ENCODE data around the gene PELI1.

PELI1 gene

GRCh38 chr2:64144057-64145013 lies at the start of gene PELI1:
Gene PELI1, minus strand, starts transcription at chr2:64144420. Its CDS starts 36,110 bp downstream, at chr2:64108310.
- no peak for FAIRE-seq

GRCh38 chr2:64193491-64193890 lies 49.3 kb upstream of the PELI1 start:
- FAIRE-seq, result no peak

GRCh38 chr2:64192664-64193105 lies 48.5 kb upstream of the PELI1 start:
- FAIRE-seq, result no peak

GRCh38 chr2:64192125-64192479 lies 47.9 kb upstream of the PELI1 start:
- FAIRE-seq, result no peak

GRCh38 chr2:64189586-64189985 lies 45.4 kb upstream of the PELI1 start:
- no peak for FAIRE-seq

- no peak for FAIRE-seq
Measured at GRCh38 chr2:64189167-64189566, 44.9 kb upstream of the PELI1 start.

- FAIRE-seq, result no peak
Measured at GRCh38 chr2:64186699-64187605, 42.7 kb upstream of the PELI1 start.

GRCh38 chr2:64179582-64180321 lies 35.5 kb upstream of the PELI1 start:
- no peak for FAIRE-seq

GRCh38 chr2:64177315-64177714 lies 33.1 kb upstream of the PELI1 start:
- peak; percentile 21 for FAIRE-seq

- FAIRE-seq, result no peak
Measured at GRCh38 chr2:64175419-64176197, 31.4 kb upstream of the PELI1 start.

- FAIRE-seq, result no peak
Measured at GRCh38 chr2:64173156-64174135, 29.2 kb upstream of the PELI1 start.

- FAIRE-seq, result no peak
Measured at GRCh38 chr2:64168756-64169155, 24.5 kb upstream of the PELI1 start.

GRCh38 chr2:64168201-64168600 lies 24.0 kb upstream of the PELI1 start:
- no peak for FAIRE-seq

- no peak for FAIRE-seq
Measured at GRCh38 chr2:64166637-64167420, 22.6 kb upstream of the PELI1 start.

- FAIRE-seq, result no peak
Measured at GRCh38 chr2:64166212-64166611, 22.0 kb upstream of the PELI1 start.

GRCh38 chr2:64165706-64166105 lies 21.5 kb upstream of the PELI1 start:
- no peak for FAIRE-seq

GRCh38 chr2:64164629-64165028 lies 20.4 kb upstream of the PELI1 start:
- no peak for FAIRE-seq

- no peak for FAIRE-seq
Measured at GRCh38 chr2:64162516-64162915, 18.3 kb upstream of the PELI1 start.

GRCh38 chr2:64157792-64158191 lies 13.6 kb upstream of the PELI1 start:
- FAIRE-seq, result no peak

- FAIRE-seq, result no peak
Measured at GRCh38 chr2:64153811-64154210, 9.6 kb upstream of the PELI1 start.
